ENCODE results near the gene HSPBP1. TPM values are rescaled to one million over a fixed set of nuclear protein-coding genes. Genes with fewer than 3 reads are reported as not detected.

The HSPBP1 gene
- total RNA-seq, 2 experiments from 2014 or later: 46.4 to 47.1 TPM

DNA sequence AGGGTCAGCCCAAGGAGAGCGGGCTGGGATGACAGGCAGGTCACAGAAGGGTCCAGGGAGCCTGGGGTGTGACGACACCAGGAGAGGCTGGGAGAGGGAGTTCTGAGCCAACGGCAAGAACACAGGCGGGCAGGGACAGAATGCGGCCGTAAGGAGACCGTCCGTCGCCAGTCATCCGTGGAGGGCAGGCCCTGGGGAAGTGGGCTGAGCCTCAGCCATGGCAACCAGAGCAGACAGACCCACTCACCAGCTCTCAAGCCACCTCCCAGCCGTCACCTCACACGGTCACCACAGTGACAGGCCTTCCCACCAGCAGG, 47.7 kb downstream of the HSPBP1 start:
- ChIA-PET CTCF (no interaction called here), POLR2A (interaction anchor here (0.7 kb wide), 1 partner anchor 18 kb away, joined by 3 read pairs; no protein-coding TSS in a partner anchor)
- no peak for ATAC-seq
- Mint-ChIP-seq H3K4me1 (ENCODE audit: low read depth) (no peaks in the 10 kb centered on the region), H3K4me3 (no peak overlapping the region), H3K27ac (no peak overlapping the region), H3K27me3 (no peaks in the 10 kb centered on the region), H3K9me3 (no peaks in the 10 kb centered on the region), H3K36me3 (ENCODE audit: low read depth) (peaks cover 53% of the 10 kb centered on the region)
- intact Hi-C loops (cut with micrococcal nuclease): no loop called here
- TF ChIP-seq, protein P1, sequence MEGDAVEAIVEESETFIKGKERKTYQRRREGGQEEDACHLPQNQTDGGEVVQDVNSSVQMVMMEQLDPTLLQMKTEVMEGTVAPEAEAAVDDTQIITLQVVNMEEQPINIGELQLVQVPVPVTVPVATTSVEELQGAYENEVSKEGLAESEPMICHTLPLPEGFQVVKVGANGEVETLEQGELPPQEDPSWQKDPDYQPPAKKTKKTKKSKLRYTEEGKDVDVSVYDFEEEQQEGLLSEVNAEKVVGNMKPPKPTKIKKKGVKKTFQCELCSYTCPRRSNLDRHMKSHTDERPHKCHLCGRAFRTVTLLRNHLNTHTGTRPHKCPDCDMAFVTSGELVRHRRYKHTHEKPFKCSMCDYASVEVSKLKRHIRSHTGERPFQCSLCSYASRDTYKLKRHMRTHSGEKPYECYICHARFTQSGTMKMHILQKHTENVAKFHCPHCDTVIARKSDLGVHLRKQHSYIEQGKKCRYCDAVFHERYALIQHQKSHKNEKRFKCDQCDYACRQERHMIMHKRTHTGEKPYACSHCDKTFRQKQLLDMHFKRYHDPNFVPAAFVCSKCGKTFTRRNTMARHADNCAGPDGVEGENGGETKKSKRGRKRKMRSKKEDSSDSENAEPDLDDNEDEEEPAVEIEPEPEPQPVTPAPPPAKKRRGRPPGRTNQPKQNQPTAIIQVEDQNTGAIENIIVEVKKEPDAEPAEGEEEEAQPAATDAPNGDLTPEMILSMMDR (IDR thresholded peaks at IDR 0.05): no peak
- DNase-seq: no peak

DNA sequence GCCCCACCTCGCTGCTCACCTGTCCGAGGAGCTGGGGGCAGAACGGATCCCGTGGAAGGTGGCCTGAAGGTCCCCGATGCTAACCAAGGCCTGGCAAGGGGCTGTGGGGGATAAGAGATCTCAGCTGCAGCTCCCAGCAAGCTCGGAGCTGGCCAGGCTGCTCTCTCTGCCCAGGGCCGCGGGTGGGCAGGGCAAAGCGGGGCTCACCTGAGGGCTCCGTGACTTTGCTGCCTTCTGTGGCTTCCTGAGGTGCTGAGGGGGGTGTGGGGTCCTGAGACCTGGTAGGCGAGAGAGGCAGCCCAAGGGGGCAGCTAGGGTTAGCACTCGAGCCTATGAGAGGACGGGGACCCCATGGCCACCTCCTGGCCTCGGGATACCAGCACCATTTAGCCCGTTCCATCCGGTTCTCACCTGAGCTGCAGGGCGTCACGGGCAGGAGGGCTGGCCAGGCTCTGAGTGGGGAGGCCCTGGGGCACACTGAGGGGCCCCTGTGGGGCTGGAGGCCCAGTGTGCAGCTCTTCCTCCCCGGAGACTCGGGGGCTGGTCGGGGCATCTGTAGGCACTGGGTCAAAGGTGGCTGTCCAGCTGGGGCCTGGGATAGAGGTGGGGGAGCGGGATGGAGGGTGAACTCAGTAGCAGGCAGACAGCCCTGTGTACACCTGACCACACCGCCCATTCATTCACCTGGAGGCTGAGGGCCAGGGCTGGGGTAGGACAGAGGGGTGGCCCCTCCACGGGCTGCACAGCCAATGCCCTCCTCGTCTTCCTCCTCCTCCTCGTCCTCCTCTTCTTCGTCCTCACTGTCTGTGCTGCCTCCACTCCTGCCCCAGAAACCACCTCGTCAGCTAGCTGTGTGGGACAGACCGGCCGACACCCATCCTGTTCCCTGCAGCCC, 48.3 kb downstream of the HSPBP1 start:
- Mint-ChIP-seq H3K4me1 (ENCODE audit: low read depth) (no peaks in the 10 kb centered on the region), H3K36me3 (ENCODE audit: low read depth) (peaks cover 49% of the 10 kb centered on the region), H3K9me3 (no peaks in the 10 kb centered on the region), H3K4me3 (no peak overlapping the region), H3K27me3 (no peaks in the 10 kb centered on the region), H3K27ac (no peak overlapping the region)
- TF ChIP-seq, protein P1 (IDR thresholded peaks at IDR 0.05): no peak
- POLR2A ChIA-PET: no interaction called here
- DNase-seq (no peak), ATAC-seq (no peak)
- CTCF ChIA-PET: no interaction called here
- intact Hi-C loops (cut with micrococcal nuclease): no loop called here

DNA sequence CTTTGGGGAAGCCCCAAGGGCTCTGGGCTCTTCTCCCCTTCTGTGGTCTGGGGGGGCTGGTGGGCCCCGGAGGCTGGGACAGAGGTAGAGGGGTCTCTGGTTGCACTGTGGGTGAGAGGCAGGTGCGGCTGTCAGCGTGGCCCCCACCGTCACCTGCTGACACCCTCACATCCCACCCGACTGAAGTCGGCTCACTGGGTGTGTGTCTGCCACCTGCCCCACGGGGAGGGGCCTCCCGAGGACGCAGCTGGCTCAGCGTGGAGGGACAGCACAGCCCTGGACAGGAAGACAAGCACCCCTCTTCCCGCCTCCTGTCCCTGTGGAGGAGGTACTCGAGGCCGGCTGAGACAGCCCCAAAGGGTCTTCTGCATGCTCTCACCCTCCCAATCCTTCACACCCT, 49.1 kb downstream of the HSPBP1 start:
- no peak overlapping the region for H3K27ac Mint-ChIP-seq
- H3K4me3 Mint-ChIP-seq: no peak overlapping the region
- no peak for ATAC-seq
- no peaks in the 10 kb centered on the region for H3K27me3 Mint-ChIP-seq
- POLR2A ChIA-PET: no interaction called here
- CTCF ChIA-PET: no interaction called here
- no peaks in the 10 kb centered on the region for H3K4me1 Mint-ChIP-seq (ENCODE audit: low read depth)
- peaks cover 43% of the 10 kb centered on the region for H3K36me3 Mint-ChIP-seq (ENCODE audit: low read depth)
- H3K9me3 Mint-ChIP-seq: no peaks in the 10 kb centered on the region
- TF ChIP-seq, protein P1 (IDR thresholded peaks at IDR 0.05): no peak
- no peak for DNase-seq
- intact Hi-C loops (cut with micrococcal nuclease): no loop called here

DNA sequence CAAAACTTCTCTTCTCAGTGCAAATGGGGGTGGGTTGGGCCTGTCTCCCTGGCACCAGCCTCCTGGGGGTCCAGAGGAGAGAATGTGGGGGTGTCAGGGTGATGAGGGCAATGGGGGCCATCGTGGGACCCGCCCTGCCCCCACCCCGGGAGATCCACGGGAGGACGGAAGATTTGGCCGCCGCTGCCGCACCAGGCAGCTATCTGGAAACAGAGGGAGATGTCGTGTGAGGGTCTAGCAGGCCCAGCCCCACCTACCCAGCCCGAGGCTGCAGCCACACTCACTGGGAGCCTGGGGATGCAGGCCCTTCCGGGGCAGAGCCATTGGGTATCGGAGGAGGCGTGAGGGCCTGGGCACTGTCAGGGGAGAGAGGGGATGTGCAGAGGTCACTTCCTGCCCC, 49.6 kb downstream of the HSPBP1 start:
- Mint-ChIP-seq H3K36me3 (ENCODE audit: low read depth) (peaks cover 45% of the 10 kb centered on the region), H3K4me1 (ENCODE audit: low read depth) (no peaks in the 10 kb centered on the region), H3K9me3 (no peaks in the 10 kb centered on the region), H3K27me3 (no peaks in the 10 kb centered on the region), H3K27ac (no peak overlapping the region), H3K4me3 (no peak overlapping the region)
- ATAC-seq: no peak
- ChIA-PET POLR2A (no interaction called here), CTCF (no interaction called here)
- intact Hi-C loops (cut with micrococcal nuclease): no loop called here
- no peak for DNase-seq
- TF ChIP-seq, protein P1 (IDR thresholded peaks at IDR 0.05): no peak

DNA sequence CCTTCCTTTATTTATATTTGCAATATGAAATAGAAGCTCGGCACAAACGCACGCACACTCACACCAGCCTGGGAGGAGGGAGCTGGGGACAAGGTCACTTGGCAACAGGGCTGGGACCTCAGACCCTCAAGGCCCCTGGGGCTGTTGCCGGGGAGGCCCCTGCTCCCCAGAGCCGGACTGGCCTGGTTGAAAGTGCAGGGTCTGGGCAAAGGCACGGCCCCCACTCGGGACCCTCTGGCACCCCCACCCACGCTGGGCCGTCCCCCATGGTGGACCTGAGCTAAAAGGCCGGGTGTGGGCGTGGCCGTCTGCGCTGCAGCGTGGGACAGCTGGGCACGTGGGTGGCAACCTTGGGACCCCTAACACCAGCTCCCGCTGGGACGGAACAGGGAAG, 50.1 kb downstream of the HSPBP1 start:
- H3K36me3 Mint-ChIP-seq (ENCODE audit: low read depth): peaks cover 40% of the 10 kb centered on the region
- no peaks in the 10 kb centered on the region for H3K4me1 Mint-ChIP-seq (ENCODE audit: low read depth)
- H3K27me3 Mint-ChIP-seq: no peaks in the 10 kb centered on the region
- TF ChIP-seq, protein P1 (IDR thresholded peaks at IDR 0.05): no peak
- intact Hi-C loops (cut with micrococcal nuclease): no loop called here
- CTCF ChIA-PET: no interaction called here
- H3K27ac Mint-ChIP-seq: no peak overlapping the region
- DNase-seq (no peak), ATAC-seq (no peak)
- H3K9me3 Mint-ChIP-seq: no peaks in the 10 kb centered on the region
- POLR2A ChIA-PET: no interaction called here
- no peak overlapping the region for H3K4me3 Mint-ChIP-seq

Measured in activated CD8-positive, alpha-beta T cell treated with anti-CD3 and anti-CD28 coated beads for 36 hours (primary cell).